ENCODE results near the gene AFTPH. TPM values are rescaled to one million over a fixed set of nuclear protein-coding genes. Genes with fewer than 3 reads are reported as not detected.
A peak's percentile ranks its signal among the peaks of the same experiment; 100 is the strongest.

The AFTPH gene
- total and polyA plus RNA-seq, 8 donors: 29.9 to 66.4 (median 54.6) TPM

GRCh38 chr2:64543008-64543697 lies 19.0 kb downstream of the AFTPH start:
- Histone ChIP-seq H3K27me3 (no peaks in the 10 kb centered on the region), H3K36me3 (no peaks in the 10 kb centered on the region), H3K4me3 (no peak overlapping the region), H3K9me3 (no peaks in the 10 kb centered on the region), H3K27ac (no peak overlapping the region), H3K4me1 (peaks cover 3 to 34% of the 10 kb centered on the region in 2 donors)
- no peak for TF ChIP-seq CTCF (IDR thresholded peaks at IDR 0.05)
- intact Hi-C loops (cut with DNase I): no loop called here
- no peak for ATAC-seq
- no peak for DNase-seq

- DNase-seq: no peak
- no peaks in the 10 kb centered on the region for H3K9me3 ChIP-seq
- ATAC-seq: peak; percentile 25
Observed at GRCh38 chr2:64548761-64549160, 24.6 kb downstream of the AFTPH start.

GRCh38 chr2:64550042-64550441 lies 25.9 kb downstream of the AFTPH start:
- no peak overlapping the region for H3K27ac ChIP-seq
- H3K4me3 ChIP-seq: no peak overlapping the region
- no peaks in the 10 kb centered on the region for H3K9me3 ChIP-seq
- ATAC-seq (no peak), DNase-seq (no peak)
- peaks cover 0 to 9% of the 10 kb centered on the region in 2 donors for H3K4me1 ChIP-seq
- intact Hi-C loops (cut with DNase I): no loop called here
- peaks cover 0 to 15% of the 10 kb centered on the region in 2 donors for H3K36me3 ChIP-seq
- no peak for TF ChIP-seq CTCF (IDR thresholded peaks at IDR 0.05)
- H3K27me3 ChIP-seq: no peaks in the 10 kb centered on the region

More at GRCh38 chr2:64548761-64549160, 24.6 kb downstream of the AFTPH start:
- intact Hi-C loops (cut with DNase I): no loop called here
- Histone ChIP-seq H3K4me3 (no peak overlapping the region), H3K36me3 (peaks cover 0 to 15% of the 10 kb centered on the region in 2 donors), H3K27me3 (no peaks in the 10 kb centered on the region), H3K27ac (peak overlapping the region in 1 of 2 donors; percentile 45), H3K4me1 (peaks cover 0 to 22% of the 10 kb centered on the region in 2 donors)
- no peak for TF ChIP-seq CTCF (IDR thresholded peaks at IDR 0.05)

- H3K4me1 ChIP-seq: peaks cover 0 to 8% of the 10 kb centered on the region in 2 donors
- DNase-seq (no peak), ATAC-seq (no peak)
- intact Hi-C loops (cut with DNase I): no loop called here
- peaks cover 0 to 23% of the 10 kb centered on the region in 2 donors for H3K36me3 ChIP-seq
- no peak overlapping the region for H3K27ac ChIP-seq
- H3K4me3 ChIP-seq: no peak overlapping the region
- TF ChIP-seq CTCF (IDR thresholded peaks at IDR 0.05): no peak
- H3K9me3 ChIP-seq: no peaks in the 10 kb centered on the region
- no peaks in the 10 kb centered on the region for H3K27me3 ChIP-seq
Observed at GRCh38 chr2:64551851-64552250, 27.7 kb downstream of the AFTPH start.

GRCh38 chr2:64554117-64554516 lies 30.0 kb downstream of the AFTPH start:
- Histone ChIP-seq H3K27me3 (no peaks in the 10 kb centered on the region), H3K4me1 (no peaks in the 10 kb centered on the region), H3K9me3 (no peaks in the 10 kb centered on the region), H3K27ac (no peak overlapping the region), H3K4me3 (no peak overlapping the region), H3K36me3 (peaks cover 0 to 23% of the 10 kb centered on the region in 2 donors)
- ATAC-seq (no peak), DNase-seq (no peak)
- TF ChIP-seq CTCF (IDR thresholded peaks at IDR 0.05): no peak
- intact Hi-C loops (cut with DNase I): no loop called here

Data from left lung (tissue), 10 donors.